Measurements from ENCODE around the gene RAP1GAP2. TPM values are rescaled to one million over a fixed set of nuclear protein-coding genes. Genes with fewer than 3 reads are reported as not detected.
A peak's percentile ranks its signal among the peaks of the same experiment; 100 is the strongest.
"Not testable (repeated sequence)": the region's sequence is repeated elsewhere in the genome, so short reads cannot be mapped to it uniquely, and the experiment has no call there.

The RAP1GAP2 gene
- total and polyA plus RNA-seq, 2 of the 8 experiments (the other 6 are each of a cell fraction or from before 2014, with no cell fraction given) = 24.0 to 63.8 TPM

GRCh38 chr17:3063507-3063906, 267.3 kb downstream of the RAP1GAP2 start, which contains the start of gene OR1D5:
Gene OR1D5 (minus strand): TSS chr17:3063607. CDS start chr17:3063607, 0 bp downstream.
- CTCF ChIA-PET (ENCODE audit: partially characterized antibody) = not testable (repeated sequence)

GRCh38 chr17:3065192-3065591, 269.0 kb downstream of the RAP1GAP2 start:
- no CpG with 5 or more reads among the region's 1 CpG for WGBS, 2 experiments (ENCODE audit: extremely low coverage in 1 of 2, insufficient coverage in 1 of 2, insufficient read length in 1 of 2, insufficient replicate concordance in 2 of 2, low coverage in 1 of 2, low lambda C conversion rate in 2 of 2, missing lambda C conversion rate in 1 of 2)
- FAIRE-seq = peak; percentile 83

More at GRCh38 chr17:3063507-3063906, 267.3 kb downstream of the RAP1GAP2 start, which contains the start of gene OR1D5:
- H3K4me2 ChIP-seq (ENCODE audit: insufficient read depth in 1 of 2, low read depth in 2 of 2, low read length in 2 of 2); H3K9ac ChIP-seq (replicated peaks in 1 of 4; ENCODE audit: extremely low read depth in 1 of 4, low read depth in 3 of 4, low read length in 3 of 4); H3K27me3 ChIP-seq (replicated peaks in 1 of 4; ENCODE audit: control insufficient read depth in 3 of 4, extremely low read depth in 1 of 4, insufficient read depth in 3 of 4, low read length in 3 of 4); H2BK120ac ChIP-seq (replicated peaks; ENCODE audit: low read depth, low read length); H2AFZ ChIP-seq (ENCODE audit: low read length); H3K36me3 ChIP-seq (ENCODE audit: control insufficient read depth in 2 of 4, insufficient read depth in 4 of 4, low read length in 3 of 4); POLR2A ChIA-PET (ENCODE audit: partially characterized antibody); H3K9me3 ChIP-seq (ENCODE audit: insufficient read depth in 2 of 2, low read depth in 1 of 2, low read length in 1 of 2); H3K56ac ChIP-seq (replicated peaks; ENCODE audit: insufficient read length, low read depth, low read length); H4K20me1 ChIP-seq (replicated peaks in 1 of 2; ENCODE audit: control insufficient read depth in 1 of 2, insufficient read depth in 2 of 2, low read length in 2 of 2); H2BK15ac ChIP-seq (ENCODE audit: low read length); H3K23ac ChIP-seq (ENCODE audit: insufficient read length); H3K18ac ChIP-seq (ENCODE audit: extremely low read depth, low read length); H2AK5ac ChIP-seq (ENCODE audit: low read depth, low read length); H4K5ac ChIP-seq (ENCODE audit: insufficient read length, low read depth, low read length); H2BK12ac ChIP-seq (ENCODE audit: low read depth, low read length); H3K4ac ChIP-seq (replicated peaks; ENCODE audit: insufficient read length, low read depth, low read length); DNase-seq (ENCODE audit: low read depth in 1 of 2, low spot score in 2 of 2); H2BK5ac ChIP-seq (ENCODE audit: low read depth, low read length); H3K79me2 ChIP-seq (ENCODE audit: control insufficient read depth in 1 of 2, insufficient read depth in 2 of 2, low read length in 2 of 2); FAIRE-seq; H3K23me2 ChIP-seq (ENCODE audit: low read depth, low read length); H4K91ac ChIP-seq (replicated peaks; ENCODE audit: insufficient read length, low read length); H3K4me1 ChIP-seq (replicated peaks in 1 of 4; ENCODE audit: control insufficient read depth in 3 of 4, insufficient read depth in 4 of 4, low read length in 3 of 4); H2BK20ac ChIP-seq (ENCODE audit: low read length); H3K14ac ChIP-seq (ENCODE audit: insufficient read length); H3K27ac ChIP-seq (ENCODE audit: low read depth, low read length); H3K79me1 ChIP-seq (ENCODE audit: low read depth, low read length); H3K4me3 ChIP-seq (ENCODE audit: extremely low read depth in 1 of 4, insufficient read depth in 2 of 4, low read depth in 3 of 4, low read length in 4 of 4); H4K8ac ChIP-seq (ENCODE audit: extremely low read depth, insufficient read depth, low read length): not testable (repeated sequence)
- 44% methylated on average over 1 of the region's 2 CpGs; no CpG with 5 or more reads in 1 of the 2 experiments for WGBS, 2 experiments (ENCODE audit: extremely low coverage in 1 of 2, insufficient coverage in 1 of 2, insufficient read length in 1 of 2, insufficient replicate concordance in 2 of 2, low coverage in 1 of 2, low lambda C conversion rate in 2 of 2, missing lambda C conversion rate in 1 of 2)

More at GRCh38 chr17:3065192-3065591, 269.0 kb downstream of the RAP1GAP2 start:
- H4K20me1 ChIP-seq (replicated peaks in 1 of 2; ENCODE audit: control insufficient read depth in 1 of 2, insufficient read depth in 2 of 2, low read length in 2 of 2); H2AK5ac ChIP-seq (ENCODE audit: low read depth, low read length); H2AFZ ChIP-seq (ENCODE audit: low read length); H3K9me3 ChIP-seq (ENCODE audit: insufficient read depth in 2 of 2, low read depth in 1 of 2, low read length in 1 of 2); H3K27me3 ChIP-seq (replicated peaks in 1 of 4; ENCODE audit: control insufficient read depth in 3 of 4, extremely low read depth in 1 of 4, insufficient read depth in 3 of 4, low read length in 3 of 4); H3K4me3 ChIP-seq (ENCODE audit: extremely low read depth in 1 of 4, insufficient read depth in 2 of 4, low read depth in 3 of 4, low read length in 4 of 4); H2BK15ac ChIP-seq (ENCODE audit: low read length); H3K56ac ChIP-seq (replicated peaks; ENCODE audit: insufficient read length, low read depth, low read length); H2BK20ac ChIP-seq (ENCODE audit: low read length); H2BK120ac ChIP-seq (replicated peaks; ENCODE audit: low read depth, low read length); H3K4me1 ChIP-seq (replicated peaks in 1 of 4; ENCODE audit: control insufficient read depth in 3 of 4, insufficient read depth in 4 of 4, low read length in 3 of 4); H3K36me3 ChIP-seq (ENCODE audit: control insufficient read depth in 2 of 4, insufficient read depth in 4 of 4, low read length in 3 of 4); H3K79me1 ChIP-seq (ENCODE audit: low read depth, low read length); H3K9ac ChIP-seq (replicated peaks in 1 of 4; ENCODE audit: extremely low read depth in 1 of 4, low read depth in 3 of 4, low read length in 3 of 4); H3K4ac ChIP-seq (replicated peaks; ENCODE audit: insufficient read length, low read depth, low read length); POLR2A ChIA-PET (ENCODE audit: partially characterized antibody); H3K14ac ChIP-seq (ENCODE audit: insufficient read length); H3K27ac ChIP-seq (ENCODE audit: low read depth, low read length); H3K18ac ChIP-seq (ENCODE audit: extremely low read depth, low read length); H4K91ac ChIP-seq (replicated peaks; ENCODE audit: insufficient read length, low read length); DNase-seq (ENCODE audit: low read depth in 1 of 2, low spot score in 2 of 2); H4K5ac ChIP-seq (ENCODE audit: insufficient read length, low read depth, low read length); H3K79me2 ChIP-seq (ENCODE audit: control insufficient read depth in 1 of 2, insufficient read depth in 2 of 2, low read length in 2 of 2); H2BK5ac ChIP-seq (ENCODE audit: low read depth, low read length); H2BK12ac ChIP-seq (ENCODE audit: low read depth, low read length); H4K8ac ChIP-seq (ENCODE audit: extremely low read depth, insufficient read depth, low read length); H3K4me2 ChIP-seq (ENCODE audit: insufficient read depth in 1 of 2, low read depth in 2 of 2, low read length in 2 of 2); CTCF ChIA-PET (ENCODE audit: partially characterized antibody); H3K23me2 ChIP-seq (ENCODE audit: low read depth, low read length); H3K23ac ChIP-seq (ENCODE audit: insufficient read length): not testable (repeated sequence)
